ENCODE measurements around the gene KLHL29. TPM values are rescaled to one million over a fixed set of nuclear protein-coding genes. Genes with fewer than 3 reads are reported as not detected.
A peak's percentile ranks its signal among the peaks of the same experiment; 100 is the strongest.

KLHL29 gene
- total RNA-seq, 1 experiment from 2014 or later = 2.4 TPM

- TF ChIP-seq CTCF (conservative IDR thresholded peaks at IDR 0.05) = no peak
- no CpG with 5 or more reads among the region's 4 CpGs for WGBS (ENCODE audit: extremely low coverage, insufficient read length, low lambda C conversion rate)
- H3K27me3 Mint-ChIP-seq (ENCODE audit: low read depth) = no peaks in the 10 kb centered on the region; the same call in 1 of the 2 replicates
Observed at GRCh38 chr2:23625726-23626125, 240.7 kb downstream of the KLHL29 start.

More at GRCh38 chr2:23625726-23626125, 240.7 kb downstream of the KLHL29 start:
- no peak overlapping the region for H3K4me2 ChIP-seq (ENCODE audit: insufficient read depth, insufficient read length, low read length)
- H3K79me2 ChIP-seq (ENCODE audit: insufficient read depth, low read length) = no peaks in the 10 kb centered on the region
- no peak overlapping the region for H4K8ac ChIP-seq (replicated peaks; ENCODE audit: insufficient read length, low read depth, low read length)
- no peak overlapping the region for H2BK20ac ChIP-seq (ENCODE audit: low read depth, low read length, poor library complexity, severe bottlenecking)
- Mint-ChIP-seq H3K9me3 (peaks cover 8 to 15% of the 10 kb centered on the region in 2 experiments), H3K4me3 (no peak overlapping the region), H3K4me1 (peaks cover 23 to 26% of the 10 kb centered on the region in 2 experiments), H3K36me3 (ENCODE audit: insufficient read depth in 1 of 3, low read depth in 3 of 3) (peaks cover 0 to 8% (median 6%) of the 10 kb centered on the region in 3 experiments; a peak in 4 of 7 replicates), H3K27ac (peak overlapping the region in 1 of 3 experiments; percentile 31; a peak in 1 of 7 replicates)
- H3K14ac ChIP-seq (ENCODE audit: insufficient read depth, low read length) = no peak overlapping the region
- H3K9ac ChIP-seq (ENCODE audit: extremely low read depth, insufficient read length, low read length) = no peak overlapping the region
- H4K20me1 ChIP-seq (ENCODE audit: control insufficient read depth, insufficient read depth, insufficient read length) = no peaks in the 10 kb centered on the region
- H2BK15ac ChIP-seq (ENCODE audit: low read depth, low read length) = no peak overlapping the region
- H2BK5ac ChIP-seq (ENCODE audit: insufficient read length, low read length) = no peak overlapping the region
- H2BK12ac ChIP-seq (ENCODE audit: insufficient read length, low read depth, low read length) = no peak overlapping the region
- no peak overlapping the region for H2AK5ac ChIP-seq (ENCODE audit: insufficient read length, low read length)
- H2AFZ ChIP-seq (ENCODE audit: low read length) = no peak overlapping the region
- no peak overlapping the region for H3K56ac ChIP-seq (ENCODE audit: insufficient read length, low read depth, low read length)
- no peak overlapping the region for H2BK120ac ChIP-seq (ENCODE audit: low read depth, low read length, poor library complexity, severe bottlenecking)
- no peak overlapping the region for H4K91ac ChIP-seq (ENCODE audit: insufficient read length, low read depth, low read length)
- H3T11ph ChIP-seq (ENCODE audit: low read length) = no peak overlapping the region
- no peak overlapping the region for H4K5ac ChIP-seq (ENCODE audit: insufficient read length, low read depth, low read length)
- H3K4ac ChIP-seq (ENCODE audit: low read depth, low read length) = no peak overlapping the region
- DNase-seq = no peak
- H3K9me3 ChIP-seq (ENCODE audit: control insufficient read depth, low read depth, low read length) = no peaks in the 10 kb centered on the region
- no peak overlapping the region for H3K23ac ChIP-seq (ENCODE audit: insufficient read length, low read depth, low read length)
- H3K79me1 ChIP-seq (ENCODE audit: insufficient read depth, low read depth, low read length, poor library complexity, severe bottlenecking) = no peaks in the 10 kb centered on the region
- H3K18ac ChIP-seq (ENCODE audit: insufficient read length, low read depth, low read length) = no peak overlapping the region
- H3K23me2 ChIP-seq (ENCODE audit: insufficient read length, low read depth, low read length, poor library complexity, severe bottlenecking) = no peaks in the 10 kb centered on the region
- H3K4me1 ChIP-seq (ENCODE audit: insufficient read depth, low read length) = no peaks in the 10 kb centered on the region
- no peaks in the 10 kb centered on the region for H3K27me3 ChIP-seq (ENCODE audit: insufficient read depth, low read length)
- no peak overlapping the region for H3K27ac ChIP-seq (ENCODE audit: insufficient read length, low read depth, low read length)
